Activated CD4-positive, alpha-beta T cell treated with anti-CD3 and anti-CD28 coated beads for 48 hours (primary cell): ENCODE measurements around the gene ZNF577.
A peak's percentile ranks its signal among the peaks of the same experiment; 100 is the strongest.
"Not testable (repeated sequence)": the region's sequence is repeated elsewhere in the genome, so short reads cannot be mapped to it uniquely, and the experiment has no call there.

Experiments used
- DNase-seq: peaks from one replicate; pipeline ENCODE4 v3.0.0-alpha.2; 2020

The ZNF577 gene

DNA sequence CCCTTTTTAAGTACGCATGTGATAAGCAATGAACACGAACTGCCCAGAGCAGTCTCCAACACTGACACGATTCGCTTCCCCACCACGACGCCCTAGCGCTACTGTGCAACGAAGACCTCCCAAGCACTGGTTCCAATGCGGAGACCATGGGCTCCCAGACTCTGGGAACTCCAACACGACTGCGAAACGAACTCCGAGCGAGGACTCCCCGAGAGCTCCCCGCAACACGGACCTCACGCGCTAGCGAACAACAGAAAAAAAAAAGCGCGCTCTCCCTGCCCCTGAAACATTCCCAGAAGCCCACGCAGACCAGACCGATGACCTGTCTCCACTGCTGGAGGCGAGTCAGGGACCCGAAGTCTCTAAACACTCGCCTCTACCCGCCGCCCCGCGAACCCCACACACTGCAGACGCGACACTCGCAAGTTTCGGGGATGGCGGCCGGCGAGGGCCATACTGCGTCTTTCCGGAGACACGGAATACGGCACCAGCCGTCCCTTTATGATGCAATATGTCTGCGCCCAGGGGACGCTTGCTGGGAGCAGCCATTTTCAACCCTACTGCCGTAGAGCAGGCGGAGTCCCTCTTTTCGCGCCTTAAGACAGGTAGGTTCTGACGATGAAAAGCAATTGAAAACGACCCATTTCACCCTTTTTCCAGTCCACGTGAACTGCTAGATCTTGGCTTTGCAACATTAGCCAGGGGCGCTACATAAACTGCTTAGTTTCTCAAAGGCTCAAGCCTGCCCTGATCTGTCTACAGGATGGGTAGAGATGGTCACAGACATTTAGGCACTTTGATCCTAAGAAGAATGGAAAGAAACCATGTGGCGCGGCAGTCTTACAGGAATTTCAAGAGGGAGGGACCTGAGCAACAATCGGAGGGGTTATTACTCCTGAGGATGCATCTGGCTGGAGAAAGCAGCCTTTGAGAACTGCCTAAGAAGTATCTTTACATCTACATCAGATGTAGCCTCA is at the start of gene ZNF577:
Gene ZNF577, minus strand, starts transcription at position 430 of the 977 bp plus-strand sequence. CDS start 7,569 bp downstream, outside the sequence.
- DNase-seq, result peak; percentile 83

DNA sequence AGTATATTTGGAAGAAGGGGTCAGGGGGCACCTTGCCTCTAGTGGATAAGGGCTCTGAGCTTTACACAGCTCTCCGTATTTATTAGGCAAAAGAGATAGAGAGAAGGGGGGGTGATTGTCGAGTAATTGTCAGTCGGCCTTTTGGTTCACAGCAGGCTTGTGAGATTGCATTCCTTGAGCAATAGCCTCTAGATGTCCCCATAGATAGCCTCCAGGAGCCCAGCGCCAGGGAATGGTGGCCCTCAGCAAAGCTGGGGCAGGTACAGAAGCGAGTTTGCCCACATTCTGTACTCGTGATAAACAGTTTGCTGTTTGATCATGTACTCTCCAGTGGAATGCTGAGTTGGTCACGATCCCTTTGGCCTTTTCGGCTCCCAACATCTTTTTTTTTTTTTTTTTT is 44.2 kb upstream of the ZNF577 start:
- no peak for DNase-seq

DNA sequence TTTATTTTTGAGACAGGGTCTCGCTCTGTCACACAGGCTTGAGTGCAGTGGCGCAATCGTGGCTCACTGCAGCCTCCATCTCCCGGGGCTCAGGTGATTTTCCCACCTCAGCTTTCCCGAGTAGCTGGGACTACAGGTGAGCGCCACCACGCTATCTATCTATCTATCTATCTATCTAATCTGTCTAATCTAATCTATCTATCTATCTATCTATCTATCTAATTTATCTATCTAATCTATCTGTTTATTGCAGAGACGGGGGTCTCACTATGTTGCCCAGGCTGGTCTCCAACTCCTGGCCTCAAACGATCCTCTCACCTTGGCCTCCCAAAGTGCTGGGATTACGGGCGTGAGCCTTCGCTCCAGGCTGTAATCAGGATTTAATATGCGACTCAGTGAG is 40.1 kb upstream of the ZNF577 start:
- no peak for DNase-seq

DNA sequence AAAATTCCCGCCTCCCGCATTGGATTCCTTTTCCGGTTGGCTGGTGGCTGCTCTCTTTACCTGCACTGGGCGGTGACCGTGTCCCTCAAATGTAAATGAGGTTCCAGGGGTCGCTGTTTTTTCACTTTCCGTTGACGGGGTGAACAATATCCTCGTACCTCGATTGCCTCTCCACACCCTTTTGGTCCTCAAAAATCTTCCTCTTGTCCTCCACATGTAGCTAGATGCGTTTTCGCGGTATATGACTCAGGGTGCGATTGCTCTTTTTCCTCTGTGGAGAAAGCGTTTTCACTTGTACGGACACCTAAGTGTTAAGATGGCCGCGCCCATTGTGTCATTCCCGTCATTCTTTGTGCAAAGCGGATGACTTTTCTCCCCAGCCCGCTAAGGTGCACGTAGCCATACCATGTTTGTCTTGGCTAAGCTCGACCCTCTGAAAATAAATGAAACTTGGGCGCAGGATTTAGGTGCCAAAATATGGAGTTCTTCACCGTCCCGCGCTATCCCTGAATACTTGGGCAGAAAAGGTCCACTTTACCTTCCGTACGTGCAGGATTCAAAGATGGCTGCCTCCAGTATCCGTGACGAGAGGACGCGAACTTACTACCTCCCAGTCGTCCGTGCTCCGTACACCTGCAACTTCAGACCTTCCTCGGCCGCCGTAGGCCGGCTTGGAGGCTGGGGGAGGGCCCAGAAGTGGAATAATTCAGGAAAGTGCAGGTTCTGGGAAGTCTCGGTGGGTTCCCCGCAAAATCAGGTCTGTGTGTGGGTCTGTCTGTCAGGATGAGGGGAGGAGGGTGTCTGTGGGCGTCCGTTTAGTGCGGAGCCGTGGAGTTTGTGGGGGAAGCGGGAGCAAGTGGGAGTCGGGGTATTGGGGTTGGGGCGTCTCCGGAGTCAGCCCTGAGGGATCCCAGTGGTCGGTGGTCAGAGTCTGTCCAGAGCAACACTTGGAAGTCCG is 39.3 kb upstream of the ZNF577 start, which contains the start of gene ZNF613:
Gene ZNF613, plus strand, starts transcription at position 689 of the 958 bp plus-strand sequence. CDS start 8,749 bp downstream, outside the sequence.
- DNase-seq, result peak; percentile 87

DNA sequence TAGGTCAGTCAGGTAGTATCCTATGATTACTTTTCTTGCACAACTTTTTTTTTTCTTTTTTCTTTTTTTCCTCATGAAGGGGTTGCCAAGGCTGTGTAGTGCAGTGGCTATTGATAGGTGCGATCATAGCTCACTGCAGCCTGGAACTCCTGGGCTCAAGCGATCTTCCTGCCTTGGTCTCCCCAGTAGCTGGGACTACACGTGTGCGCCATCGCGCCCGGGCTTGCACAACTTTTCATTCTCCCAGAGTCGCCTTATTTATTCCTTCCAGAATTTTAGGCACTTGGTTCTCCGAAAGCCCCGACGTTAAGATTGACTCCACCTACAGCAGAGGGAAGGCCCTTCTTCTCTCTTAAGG is 38.7 kb upstream of the ZNF577 start:
- no peak for DNase-seq

DNA sequence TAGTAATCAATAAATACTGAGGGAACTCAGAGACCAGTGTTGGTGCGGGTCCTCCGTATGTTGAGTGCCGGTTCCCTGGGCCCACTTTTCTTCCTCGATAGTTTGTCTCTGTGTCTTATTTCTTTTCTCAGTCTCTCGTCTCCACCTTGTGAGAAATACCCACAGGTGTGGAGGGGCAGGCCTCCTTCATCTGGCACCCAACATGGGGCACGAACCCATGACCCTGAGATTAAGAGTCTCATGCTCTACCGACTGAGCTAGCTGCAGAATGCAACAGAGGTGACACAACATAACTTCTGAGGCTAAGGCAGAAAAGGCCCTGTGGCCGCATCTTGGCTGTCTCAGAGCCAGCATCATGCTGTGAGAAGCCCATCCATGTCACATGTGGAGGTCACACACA is 34.2 kb upstream of the ZNF577 start:
- DNase-seq, result no peak

DNA sequence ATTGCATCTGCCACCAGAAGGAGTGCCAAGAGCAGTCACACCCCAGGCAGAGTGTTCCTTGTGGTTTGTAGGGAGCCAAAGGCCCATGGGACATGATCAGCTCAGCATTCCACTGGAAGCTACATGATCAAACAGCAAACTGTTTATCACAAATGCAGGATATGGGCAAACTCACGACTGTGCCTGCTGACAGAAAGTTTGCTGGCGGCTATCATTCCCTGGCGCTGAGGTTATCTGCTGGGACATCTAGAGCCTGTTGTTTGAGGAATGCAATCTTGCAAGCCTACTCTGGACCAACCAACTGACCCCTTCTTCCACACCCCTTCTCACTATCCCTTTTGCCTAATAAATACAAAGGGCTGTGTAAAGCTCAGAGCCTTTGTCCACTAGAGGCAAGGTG is 31.9 kb upstream of the ZNF577 start:
- DNase-seq, result no peak

DNA sequence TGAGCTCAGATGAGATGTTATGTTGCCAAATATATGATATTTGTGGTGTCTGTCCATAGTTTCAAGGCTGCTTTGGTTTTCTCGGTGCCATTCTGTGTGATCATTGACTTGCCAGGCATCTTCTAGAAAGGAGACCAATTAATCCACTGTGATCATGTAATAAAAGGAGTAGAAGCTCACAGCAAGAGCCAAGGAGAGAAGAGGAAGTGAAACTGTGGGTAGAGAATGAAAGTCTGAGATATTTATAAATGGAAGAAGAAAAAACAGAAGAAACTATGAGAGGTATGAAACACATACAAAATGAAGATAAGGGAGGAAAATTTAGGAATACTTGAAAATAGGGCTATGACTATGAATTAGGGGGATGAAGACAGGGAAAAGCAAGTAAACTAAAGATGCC is 28.4 kb upstream of the ZNF577 start:
- no peak for DNase-seq

DNA sequence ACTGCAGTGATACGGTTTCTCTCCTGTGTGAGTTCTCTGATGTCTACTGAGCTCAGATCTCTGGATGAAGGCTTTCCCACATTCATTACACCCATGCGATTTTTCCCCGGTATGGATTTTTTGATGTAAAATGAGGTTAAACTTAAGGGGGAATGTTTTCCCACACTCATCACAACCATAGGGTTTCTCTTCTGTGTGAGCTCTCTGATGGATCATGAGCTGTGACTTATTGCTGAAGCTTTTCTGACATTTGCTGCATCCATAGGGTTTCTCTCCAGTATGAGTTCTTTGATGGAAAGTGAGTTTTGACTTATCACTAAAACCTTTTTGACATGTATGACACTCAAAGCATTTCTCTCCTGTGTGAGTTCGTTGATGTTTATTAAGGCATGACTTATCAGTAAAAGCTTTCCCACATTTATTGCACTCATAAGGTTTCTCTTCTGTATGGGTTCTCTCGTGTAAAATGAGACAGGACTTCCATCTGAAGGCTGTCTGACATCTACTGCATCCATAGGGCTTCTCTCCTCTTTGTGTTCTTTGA is 27.6 kb upstream of the ZNF577 start:
- DNase-seq, result no peak

DNA sequence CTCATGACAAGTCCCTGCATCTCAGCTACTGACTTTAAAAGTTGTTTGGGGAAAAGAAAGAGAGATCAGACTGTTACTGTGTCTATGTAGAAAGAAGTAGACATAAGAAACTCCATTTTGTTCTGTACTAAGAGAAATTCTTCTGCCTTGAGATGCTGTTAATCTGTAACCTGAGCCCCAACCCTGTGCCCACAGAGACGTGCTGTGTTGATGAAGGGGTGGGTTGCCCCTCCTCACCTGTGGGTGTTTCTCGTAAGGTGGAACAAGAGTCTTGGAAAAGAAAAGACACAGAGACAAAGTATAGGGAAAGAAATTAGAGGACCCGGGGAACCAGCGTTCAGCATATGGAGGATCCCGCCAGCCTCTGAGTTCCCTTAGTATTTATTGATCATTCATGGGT is 20.2 kb upstream of the ZNF577 start:
- not testable (repeated sequence) for DNase-seq

DNA sequence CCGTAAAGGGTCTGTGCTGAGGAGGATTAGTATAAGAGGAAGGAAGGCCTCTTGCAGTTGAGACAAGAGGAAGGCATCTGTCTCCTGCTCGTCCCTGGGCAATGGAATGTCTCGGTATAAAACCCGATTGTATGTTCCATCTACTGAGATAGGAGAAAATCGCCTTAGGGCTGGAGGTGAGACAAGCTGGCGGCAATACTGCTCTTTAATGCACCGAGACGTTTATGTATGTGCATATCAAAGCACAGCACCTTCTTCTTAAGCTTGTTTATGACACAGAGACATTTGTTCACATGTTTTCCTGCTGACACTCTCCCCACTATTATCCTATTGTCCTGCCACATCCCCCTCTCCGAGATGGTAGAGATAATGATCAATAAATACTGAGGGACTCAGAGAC is 18.4 kb upstream of the ZNF577 start:
- not testable (repeated sequence) for DNase-seq

DNA sequence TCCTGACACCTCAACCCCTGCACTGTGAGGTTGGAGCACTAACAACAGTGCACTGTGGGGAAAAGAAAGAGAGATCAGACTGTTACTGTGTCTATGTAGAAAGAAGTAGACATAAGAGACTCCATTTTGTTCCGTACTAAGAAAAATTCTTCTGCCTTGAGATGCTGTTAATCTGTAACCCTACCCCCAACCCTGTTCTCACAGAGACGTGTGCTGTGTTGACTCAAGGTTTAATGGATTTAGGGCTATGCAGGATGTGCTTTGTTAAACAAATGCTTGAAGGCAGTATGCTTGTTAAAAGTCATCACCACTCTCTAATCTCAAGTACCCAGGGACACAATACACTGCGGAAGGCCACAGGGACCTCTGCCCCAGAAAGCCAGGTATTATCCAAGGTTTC is 17.9 kb upstream of the ZNF577 start:
- DNase-seq, result not testable (repeated sequence)

DNA sequence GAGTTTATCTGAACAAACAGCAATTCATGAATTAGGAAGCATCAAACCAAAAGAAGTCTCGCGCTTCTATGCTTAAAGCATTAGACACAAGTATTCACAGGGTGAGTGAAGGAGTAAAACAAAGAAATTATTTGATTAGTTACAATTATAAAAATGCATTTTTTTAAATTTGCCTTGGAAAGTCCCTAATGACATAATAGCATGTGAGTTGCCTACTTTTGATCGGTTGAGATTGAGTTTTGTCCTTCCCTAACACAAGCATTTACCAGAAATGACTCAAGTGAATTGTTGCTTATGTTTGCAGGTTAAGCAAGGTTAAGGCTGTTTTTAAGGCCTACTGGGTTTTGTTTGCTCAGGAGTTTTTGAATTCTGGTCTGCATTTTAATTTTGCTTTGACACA is 17.5 kb upstream of the ZNF577 start:
- DNase-seq, result no peak

DNA sequence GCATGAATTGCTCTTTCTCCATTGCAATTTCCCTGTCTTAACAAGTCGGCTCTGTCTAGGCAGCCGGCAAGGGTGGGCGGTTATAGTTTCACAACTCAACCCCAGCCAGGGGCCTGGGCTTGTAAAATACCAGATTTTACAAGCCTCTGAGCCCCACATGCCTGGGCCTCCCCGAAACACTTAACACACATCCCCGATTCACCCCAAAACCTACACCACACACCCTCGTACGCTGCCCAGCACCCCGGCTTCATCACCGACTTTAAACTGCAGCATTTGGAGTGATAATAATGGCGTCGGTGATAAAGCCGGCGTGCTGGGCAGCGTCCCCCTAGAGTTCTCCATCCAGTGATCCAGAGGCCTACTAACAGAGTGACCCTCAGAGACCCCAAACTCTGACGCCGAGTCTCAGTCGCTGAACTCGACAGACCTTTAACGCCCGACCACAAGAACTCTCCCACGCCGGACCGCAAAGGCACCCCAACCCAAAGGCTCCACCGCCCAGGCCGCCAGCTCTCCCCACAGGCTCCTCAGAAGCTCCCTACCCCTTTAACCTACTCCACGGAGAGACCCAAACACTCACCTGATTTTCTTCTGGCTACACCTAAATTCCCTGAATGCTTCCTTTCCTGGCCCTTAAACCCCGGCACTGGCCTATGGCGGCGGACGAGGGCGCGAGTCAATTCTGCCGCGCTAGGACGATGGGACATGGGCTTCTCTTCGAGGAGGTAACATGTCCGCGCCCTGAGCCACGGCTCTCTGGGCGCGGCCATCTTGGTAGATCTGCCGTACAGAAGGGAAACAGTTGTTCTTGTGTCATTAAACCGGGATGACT is 16.8 kb upstream of the ZNF577 start, which contains the start of gene ZNF649:
Gene ZNF649, minus strand, starts transcription at position 687 of the 835 bp plus-strand sequence. CDS start 4,910 bp downstream, outside the sequence.
- DNase-seq, result peak; percentile 87

DNA sequence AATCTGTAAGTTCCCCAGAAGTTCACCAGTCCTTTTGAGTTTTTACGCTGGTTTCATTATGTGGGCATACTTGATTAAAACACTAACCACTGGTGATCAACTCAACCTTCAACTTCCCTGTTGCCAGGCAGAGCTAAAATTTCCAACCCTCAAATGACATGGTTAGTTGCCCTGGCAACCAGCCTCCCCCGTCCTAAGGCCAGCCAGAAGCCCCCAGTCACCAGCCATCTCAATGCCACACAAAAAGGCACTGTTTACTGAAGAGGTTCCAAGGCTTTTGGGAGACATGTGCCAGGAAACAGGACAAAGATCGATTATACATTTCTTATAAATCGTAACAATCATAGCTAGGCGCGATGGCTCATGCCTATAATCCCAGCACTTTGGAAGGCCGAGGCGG is 15.4 kb upstream of the ZNF577 start:
- DNase-seq, result no peak

DNA sequence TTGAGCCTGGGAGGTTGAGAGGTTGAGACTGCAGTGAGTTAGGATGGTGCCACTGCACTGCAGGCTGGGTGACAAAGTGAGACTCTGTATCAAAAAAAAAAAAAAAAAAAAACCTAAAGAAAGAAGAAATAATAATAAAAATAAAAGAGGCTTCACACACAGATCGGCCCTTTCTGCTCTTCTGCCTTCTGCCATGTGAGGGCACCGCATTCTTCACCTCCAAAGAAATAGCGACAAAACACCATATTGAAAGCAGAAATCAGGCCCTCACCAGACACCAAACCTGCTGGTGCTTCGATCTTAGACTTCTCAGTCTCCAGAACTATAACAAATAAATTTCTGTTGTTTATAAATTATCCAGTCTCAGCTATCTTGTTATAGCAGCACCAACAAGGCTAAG is 14.1 kb upstream of the ZNF577 start:
- no peak for DNase-seq

DNA sequence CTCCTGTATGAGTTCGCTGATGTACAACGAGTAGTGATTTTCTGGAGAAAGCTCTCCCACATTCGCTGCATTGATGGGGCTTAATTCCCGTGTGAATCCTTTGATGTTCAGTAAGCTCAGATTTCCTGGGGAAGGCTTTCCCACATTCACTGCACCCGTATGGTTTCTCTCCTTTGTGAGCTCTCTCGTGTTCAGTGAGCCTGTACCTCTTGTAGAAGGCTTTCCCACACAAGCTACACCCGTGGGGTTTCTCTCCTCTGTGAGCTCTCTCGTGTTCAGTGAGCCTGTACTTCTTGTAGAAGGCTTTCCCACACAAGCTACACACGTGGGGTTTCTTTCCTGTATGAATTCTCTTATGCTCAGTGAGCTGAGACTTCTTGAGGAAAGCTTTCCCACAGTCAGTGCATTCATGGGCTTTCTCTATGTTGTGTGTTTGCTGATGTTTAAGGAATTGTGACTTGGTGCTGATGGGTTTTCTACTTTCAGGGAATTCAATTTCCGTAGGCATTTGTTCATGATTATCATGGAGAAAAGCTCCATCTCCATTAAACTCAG is 3.5 kb upstream of the ZNF577 start:
- DNase-seq, result no peak

DNA sequence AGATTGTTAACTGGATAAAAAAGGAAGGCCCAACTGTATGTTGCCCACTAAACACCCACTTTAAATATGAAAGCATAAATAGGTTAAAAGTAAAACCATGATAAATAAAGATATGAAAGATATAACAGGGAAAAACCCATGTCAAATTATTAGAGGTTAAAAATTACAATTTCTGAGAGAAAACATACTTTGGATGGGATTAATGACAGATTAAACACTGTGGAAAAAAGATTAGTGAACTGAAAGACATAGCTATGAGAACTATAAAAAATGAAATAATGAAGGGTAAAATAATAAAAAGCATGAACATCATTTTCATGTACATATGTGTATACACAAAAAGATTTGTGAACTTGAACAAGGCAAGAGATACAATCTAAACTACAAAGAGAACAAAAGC is 2.2 kb upstream of the ZNF577 start:
- DNase-seq, result no peak

DNA sequence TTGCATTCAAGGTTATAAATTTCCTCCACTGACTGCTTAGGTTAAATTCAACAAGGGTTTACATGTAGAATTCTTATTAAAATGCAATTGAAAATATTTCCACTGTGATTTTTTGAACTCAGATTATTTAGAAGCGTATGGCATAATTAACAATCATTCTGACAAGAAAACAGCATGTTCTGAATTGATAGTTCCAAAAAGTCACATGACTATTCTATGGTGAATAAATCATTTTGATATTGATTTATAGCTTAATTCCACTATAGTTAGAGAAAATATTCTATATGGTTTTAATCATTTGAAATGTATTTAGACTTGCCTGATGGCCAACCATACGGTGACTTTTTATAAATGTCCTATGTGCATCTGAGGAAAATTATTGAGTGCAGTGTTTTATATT is 3.0 kb downstream of the ZNF577 start:
- DNase-seq, result no peak

DNA sequence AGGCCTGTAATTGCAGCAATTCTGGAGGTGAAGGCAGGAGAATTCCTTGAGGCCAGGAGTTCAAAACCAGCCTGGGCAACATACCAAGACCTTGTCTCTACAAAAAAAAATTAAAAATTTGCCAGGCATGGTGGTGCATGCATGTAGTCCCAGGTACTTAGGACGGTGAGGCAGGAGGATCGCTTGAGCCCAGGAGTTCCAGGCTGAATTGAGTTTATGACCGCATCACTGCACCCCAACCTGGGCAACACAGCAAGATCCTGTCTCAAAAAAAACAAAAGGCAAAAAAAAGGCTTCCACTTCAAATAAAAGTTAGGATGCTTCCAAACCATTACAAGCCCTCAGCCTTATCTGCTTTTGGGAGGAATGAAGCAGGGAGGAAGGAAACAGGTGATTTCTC is 5.2 kb downstream of the ZNF577 start:
- no peak for DNase-seq

DNA sequence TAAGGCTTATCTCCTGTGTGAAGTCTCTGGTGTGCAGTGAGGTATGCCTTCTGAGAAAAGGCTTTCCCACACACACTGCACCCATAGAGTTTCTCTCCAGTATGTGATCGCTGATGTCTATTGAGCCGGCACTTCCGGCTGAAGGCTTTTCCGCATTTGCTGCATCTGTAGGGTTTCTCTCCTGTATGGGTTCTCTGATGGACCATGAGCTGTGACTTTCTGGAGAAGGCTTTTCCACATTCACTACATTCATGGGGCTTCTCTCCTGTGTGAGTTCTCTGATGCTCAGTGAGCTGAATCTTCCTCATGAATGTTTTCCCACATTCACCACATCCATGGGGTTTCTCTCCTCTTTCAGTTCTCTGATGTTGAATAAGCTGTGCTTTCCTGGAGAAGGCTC is 14.7 kb downstream of the ZNF577 start:
- DNase-seq, result no peak
